ENCODE measurements around the gene ELF2. TPM values are rescaled to one million over a fixed set of nuclear protein-coding genes. Genes with fewer than 3 reads are reported as not detected.

ELF2 gene
- total and polyA plus RNA-seq, 2 experiments from 2014 or later, result 38.2 to 48.8 TPM

GRCh38 chr4:139083956-139084803 lies 92.8 kb downstream of the ELF2 start:
- peak overlapping the region; percentile 24; the same call in 1 of the 2 replicates for H2AFZ ChIP-seq
- no peaks in the 10 kb centered on the region for H3K36me3 ChIP-seq (ENCODE audit: insufficient read depth)

More at GRCh38 chr4:139083956-139084803, 92.8 kb downstream of the ELF2 start:
- Mint-ChIP-seq H3K4me3 (peak overlapping the region; percentile 100), H3K9me3 (no peaks in the 10 kb centered on the region; the same call in 1 of the 3 replicates), H3K4me1 (peaks cover 21% of the 10 kb centered on the region; the same call in 2 of the 3 replicates), H3K27ac (peak overlapping the region; percentile 99), H3K27me3 (ENCODE audit: insufficient read depth, low read depth, poor library complexity) (peaks cover 9% of the 10 kb centered on the region), H3K36me3 (ENCODE audit: low read depth) (no peaks in the 10 kb centered on the region; the same call in 1 of the 3 replicates)
- Histone ChIP-seq H3K79me2 (replicated peaks; ENCODE audit: insufficient read depth) (peaks cover 40% of the 10 kb centered on the region), H3K27ac (ENCODE audit: low read depth) (peak overlapping the region; percentile 97), H3K4me2 (peak overlapping the region; percentile 76), H3K4me1 (ENCODE audit: insufficient read depth) (peaks cover 15% of the 10 kb centered on the region; the same call in 1 of the 2 replicates), H3K27me3 (ENCODE audit: insufficient read depth) (no peaks in the 10 kb centered on the region), H3K4me3 (peak overlapping the region; percentile 89), H3F3A (replicated peaks; ENCODE audit: low read depth) (peaks cover 3% of the 10 kb centered on the region), H3K9me2 (ENCODE audit: insufficient read depth) (no peaks in the 10 kb centered on the region), H4K20me1 (replicated peaks; ENCODE audit: insufficient read depth) (peaks cover 21% of the 10 kb centered on the region)
- ATAC-seq (peak; percentile 75), DNase-seq (ENCODE audit: low spot score) (peak; percentile 92)
- no peak for TF ChIP-seq EZH2phosphoT487 (IDR thresholded peaks at IDR 0.05; ENCODE audit: unreplicated experiment)
- TF ChIP-seq ZNF462 (CRISPR knock-in tag; IDR thresholded peaks at IDR 0.05), result no peak
- TF ChIP-seq ZNF331 (CRISPR knock-in tag; IDR thresholded peaks at IDR 0.05; ENCODE audit: low read depth), result no peak
- TF ChIP-seq CREB1 (CRISPR knock-in tag; IDR thresholded peaks at IDR 0.05; ENCODE audit: low read depth), result peak; percentile 63; the same call in 1 of the 2 replicates
- peak; percentile 67 for TF ChIP-seq POLR2AphosphoS5 (IDR thresholded peaks at IDR 0.05; ENCODE audit: low read depth)
- TF ChIP-seq CTCF (conservative IDR thresholded peaks at IDR 0.05; ENCODE audit: low read depth in 2 of 2), result peak in 1 of 2 experiments; percentile 24; a peak in 1 of 4 replicates
- TF ChIP-seq REST (IDR thresholded peaks at IDR 0.05; ENCODE audit: unreplicated experiment), result peak; percentile 30
- no peak for TF ChIP-seq STAT1 (IDR thresholded peaks at IDR 0.05; ENCODE audit: unreplicated experiment)
- TF ChIP-seq ETS1 (IDR thresholded peaks at IDR 0.05), result no peak
- no peak for TF ChIP-seq JUNB (IDR thresholded peaks at IDR 0.05; ENCODE audit: unreplicated experiment)
- TF ChIP-seq NANOG (IDR thresholded peaks at IDR 0.05; ENCODE audit: borderline replicate concordance), result no peak
- TF ChIP-seq ZNF114 (CRISPR knock-in tag; IDR thresholded peaks at IDR 0.05), result no peak
- no peak for TF ChIP-seq EZH2 (IDR thresholded peaks at IDR 0.05; ENCODE audit: low read depth, unreplicated experiment)
